Sigmoid colon (tissue), 7 donors: Measurements from ENCODE around the gene CELA2A. TPM values are rescaled to one million over a fixed set of nuclear protein-coding genes. Genes with fewer than 3 reads are reported as not detected.

Source experiments
- DNase-seq: peaks from one replicate; pipeline ENCODE4 v3.0.0-alpha.2; 2019
- H3K27ac ChIP-seq, 4 donors: fragments of 200-600 bp; sonication (generic); one replicate each; pipeline ENCODE4 v1.5.1; 2016 to 2019; ENCODE audit warnings: mild to moderate bottlenecking in 1 of 4
- H3K27me3 ChIP-seq, 3 donors: fragments of 200-600 bp; sonication (generic); one replicate each; pipeline ENCODE4 v1.5.1; 2019; ENCODE audit warnings: mild to moderate bottlenecking in 1 of 3
- H3K36me3 ChIP-seq, 4 donors: fragments of 200-600 bp; sonication (generic); one replicate each; pipeline ENCODE4 v1.5.1; 2016 to 2019
- H3K4me1 ChIP-seq, 4 donors: fragments of 200-600 bp; sonication (generic); one replicate each; pipeline ENCODE4 v1.5.1; 2017 to 2019
- H3K4me3 ChIP-seq, 4 donors: fragments of 200-600 bp; sonication (generic); one replicate each; pipeline ENCODE4 v1.5.1; 2017 to 2019; ENCODE audit warnings: mild to moderate bottlenecking in 2 of 4, moderate library complexity in 1 of 4
- H3K9me3 ChIP-seq, 4 donors: fragments of 200-600 bp in 3 of 4; sonication (generic) in 3 of 4; one replicate each; pipeline versions ENCODE4 v1.5.1 to v1.6.1; 2013 to 2019
- CTCF ChIP-seq, 4 experiments: fragments of 450-650 bp in 3 of 4; fragments of 200-600 bp in 1 of 4; IDR thresholded peaks; one replicate each; pipeline ENCODE4 v1.5.1; 2016 to 2019; ENCODE audit warnings: antibody characterized with exemption in 4 of 4, mild to moderate bottlenecking in 3 of 4, moderate library complexity in 2 of 4
- EP300 ChIP-seq, 4 donors: sonication (generic); formaldehyde crosslinking; IDR thresholded peaks; one replicate each; pipeline ENCODE4 v1.6.1; 2017; ENCODE audit warnings: antibody characterized with exemption in 4 of 4
- POLR2A ChIP-seq, 2 donors: fragments of 450-650 bp; IDR thresholded peaks; one replicate each; pipeline ENCODE4 v1.6.1; 2016; ENCODE audit warnings: antibody characterized with exemption in 2 of 2, mild to moderate bottlenecking in 2 of 2, moderate library complexity in 2 of 2
- POLR2AphosphoS5 ChIP-seq, 4 donors: sonication (generic); formaldehyde crosslinking; IDR thresholded peaks; one replicate each; pipeline ENCODE4 v1.6.1; 2017; ENCODE audit warnings: antibody characterized with exemption in 4 of 4
- WGBS, 2 donors: extraction: QIAGEN DNeasy Blood & Tissue Kit; methylation state at CpG; one replicate each; pipeline ENCODE4 v1.1.7; 2013; 5-methylcytosine and 5-hydroxymethylcytosine counted together
- intact Hi-C: fragments of 100-400 bp; cut with DNase I; formaldehyde crosslinking; loops from one replicate; pipeline ENCODE4 v1.15.1; 2023
- polyA plus RNA-seq, 3 donors: library from polyadenylated mRNA; stranded (reverse); fragments of 200-250 nt; gene quantifications; one replicate each; pipeline ENCODE4 v1.2.3, GENCODE V29; 2013
- total RNA-seq, 4 donors: library from RNA; depleted of rRNA; stranded (reverse); fragments of >200 nt; gene quantifications; one replicate each; pipeline ENCODE4 v1.1.0, GENCODE V29; 2016
- donor health status: healthy with polysubstance abuse.
- donor health status: Bipolar disorder and iron deficiency.
- donor health status: healthy.

CELA2A gene
- total and polyA plus RNA-seq, 7 donors, result not detected

GRCh38 chr1:15444468-15445389 is 11.8 kb upstream of the CELA2A start:
- DNase-seq, result no peak
- WGBS, 2 donors, result 85 to 87% methylated on average over 17 of the region's 17 CpGs
- no peak overlapping the region for H3K27ac ChIP-seq
- H3K4me1 ChIP-seq, result no peaks in the 10 kb centered on the region
- peaks cover 0 to 4% (median 0%) of the 10 kb centered on the region in 3 donors for H3K27me3 ChIP-seq
- intact Hi-C loops, result no loop called here
- no peak overlapping the region for H3K4me3 ChIP-seq
- TF ChIP-seq POLR2A (IDR thresholded peaks at IDR 0.05) (no peak), CTCF (IDR thresholded peaks at IDR 0.05) (no peak), POLR2AphosphoS5 (IDR thresholded peaks at IDR 0.05) (no peak), EP300 (IDR thresholded peaks at IDR 0.05) (no peak)
- H3K9me3 ChIP-seq, result no peaks in the 10 kb centered on the region
- no peaks in the 10 kb centered on the region for H3K36me3 ChIP-seq

- TF ChIP-seq POLR2AphosphoS5 (IDR thresholded peaks at IDR 0.05) (no peak), POLR2A (IDR thresholded peaks at IDR 0.05) (no peak), CTCF (IDR thresholded peaks at IDR 0.05) (no peak), EP300 (IDR thresholded peaks at IDR 0.05) (no peak)
- Histone ChIP-seq H3K27ac (no peak overlapping the region), H3K4me1 (no peaks in the 10 kb centered on the region), H3K4me3 (no peak overlapping the region), H3K36me3 (no peaks in the 10 kb centered on the region), H3K9me3 (no peaks in the 10 kb centered on the region), H3K27me3 (peaks cover 0 to 4% (median 0%) of the 10 kb centered on the region in 3 donors)
- DNase-seq, result no peak
- WGBS, 2 donors, result 74 to 79% methylated on average over 14 of the region's 14 CpGs
- intact Hi-C loops, result no loop called here
Observed at GRCh38 chr1:15445390-15446122, 11.0 kb upstream of the CELA2A start.

GRCh38 chr1:15446212-15446611 is 10.3 kb upstream of the CELA2A start:
- peaks cover 0 to 4% (median 0%) of the 10 kb centered on the region in 3 donors for H3K27me3 ChIP-seq
- H3K4me3 ChIP-seq, result no peak overlapping the region
- DNase-seq, result no peak
- intact Hi-C loops, result no loop called here
- TF ChIP-seq EP300 (IDR thresholded peaks at IDR 0.05) (no peak), POLR2A (IDR thresholded peaks at IDR 0.05) (no peak), CTCF (IDR thresholded peaks at IDR 0.05) (no peak)
- no peak overlapping the region for H3K27ac ChIP-seq
- WGBS, 2 donors, result 16 to 64% methylated on average over 4 of the region's 4 CpGs
- H3K36me3 ChIP-seq, result no peaks in the 10 kb centered on the region
- H3K9me3 ChIP-seq, result no peaks in the 10 kb centered on the region
- no peaks in the 10 kb centered on the region for H3K4me1 ChIP-seq

- DNase-seq, result no peak
- intact Hi-C loops, result no loop called here
- no peaks in the 10 kb centered on the region for H3K36me3 ChIP-seq
- H3K4me1 ChIP-seq, result peaks cover 0 to 7% (median 0%) of the 10 kb centered on the region in 4 donors
- H3K27ac ChIP-seq, result no peak overlapping the region
- no peaks in the 10 kb centered on the region for H3K9me3 ChIP-seq
- H3K4me3 ChIP-seq, result no peak overlapping the region
- H3K27me3 ChIP-seq, result peaks cover 0 to 4% (median 0%) of the 10 kb centered on the region in 3 donors
- TF ChIP-seq CTCF (IDR thresholded peaks at IDR 0.05), result no peak
- no peak for TF ChIP-seq POLR2AphosphoS5 (IDR thresholded peaks at IDR 0.05)
- TF ChIP-seq POLR2A (IDR thresholded peaks at IDR 0.05), result no peak
- TF ChIP-seq EP300 (IDR thresholded peaks at IDR 0.05), result no peak
- WGBS, 2 donors, result 91 to 94% methylated on average over 3 of the region's 3 CpGs
Observed at GRCh38 chr1:15448877-15449462, 7.6 kb upstream of the CELA2A start.
